Activated CD4-positive, alpha-beta T cell treated with anti-CD3 and anti-CD28 coated beads for 24 hours (primary cell): ENCODE results near the gene EIF5AL1.
"Not testable (repeated sequence)": the region's sequence is repeated elsewhere in the genome, so short reads cannot be mapped to it uniquely, and the experiment has no call there.

Source experiments
- DNase-seq, 2 donors: peaks; one replicate each; pipeline ENCODE4 v3.0.0-alpha.2; 2020; ENCODE audit warnings: low read depth in 2 of 2

Gene EIF5AL1

DNA sequence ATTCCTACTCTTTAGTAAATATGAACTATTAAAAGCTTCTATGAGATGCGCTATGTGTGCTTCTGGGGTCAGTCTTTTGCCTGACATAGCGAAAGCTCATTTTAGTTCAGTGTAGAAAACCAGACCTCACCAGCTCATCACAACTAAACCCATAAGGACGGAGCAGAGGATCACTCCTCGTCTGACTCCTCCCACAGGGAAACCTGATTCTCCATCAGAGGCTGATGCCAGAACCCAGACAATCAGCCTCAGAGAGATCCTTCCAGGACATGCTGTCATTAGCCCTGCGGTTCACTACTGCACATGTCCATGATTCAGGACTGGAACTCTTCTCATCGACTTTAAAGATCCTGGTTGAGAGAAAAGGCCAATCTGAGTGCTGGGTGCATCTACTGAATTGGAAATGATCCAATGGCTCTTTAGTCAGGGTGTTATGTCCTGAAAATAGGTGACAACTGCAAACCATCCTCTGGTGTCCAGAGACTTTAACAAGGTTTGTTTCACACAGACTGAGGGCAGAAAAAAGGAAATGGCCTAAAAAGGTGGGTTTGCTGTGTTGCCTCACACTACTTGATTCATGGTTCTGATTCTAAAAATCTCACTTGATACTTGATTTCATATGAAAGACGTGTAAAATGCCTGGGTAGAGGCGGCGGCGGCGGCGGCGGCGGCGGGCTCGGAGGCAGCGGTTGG, at the start of gene EIF5AL1:
Gene EIF5AL1, plus strand, starts transcription at position 643 of the 693 bp plus-strand sequence. CDS start 117 bp downstream, outside the sequence.
- not testable (repeated sequence) for DNase-seq

DNA sequence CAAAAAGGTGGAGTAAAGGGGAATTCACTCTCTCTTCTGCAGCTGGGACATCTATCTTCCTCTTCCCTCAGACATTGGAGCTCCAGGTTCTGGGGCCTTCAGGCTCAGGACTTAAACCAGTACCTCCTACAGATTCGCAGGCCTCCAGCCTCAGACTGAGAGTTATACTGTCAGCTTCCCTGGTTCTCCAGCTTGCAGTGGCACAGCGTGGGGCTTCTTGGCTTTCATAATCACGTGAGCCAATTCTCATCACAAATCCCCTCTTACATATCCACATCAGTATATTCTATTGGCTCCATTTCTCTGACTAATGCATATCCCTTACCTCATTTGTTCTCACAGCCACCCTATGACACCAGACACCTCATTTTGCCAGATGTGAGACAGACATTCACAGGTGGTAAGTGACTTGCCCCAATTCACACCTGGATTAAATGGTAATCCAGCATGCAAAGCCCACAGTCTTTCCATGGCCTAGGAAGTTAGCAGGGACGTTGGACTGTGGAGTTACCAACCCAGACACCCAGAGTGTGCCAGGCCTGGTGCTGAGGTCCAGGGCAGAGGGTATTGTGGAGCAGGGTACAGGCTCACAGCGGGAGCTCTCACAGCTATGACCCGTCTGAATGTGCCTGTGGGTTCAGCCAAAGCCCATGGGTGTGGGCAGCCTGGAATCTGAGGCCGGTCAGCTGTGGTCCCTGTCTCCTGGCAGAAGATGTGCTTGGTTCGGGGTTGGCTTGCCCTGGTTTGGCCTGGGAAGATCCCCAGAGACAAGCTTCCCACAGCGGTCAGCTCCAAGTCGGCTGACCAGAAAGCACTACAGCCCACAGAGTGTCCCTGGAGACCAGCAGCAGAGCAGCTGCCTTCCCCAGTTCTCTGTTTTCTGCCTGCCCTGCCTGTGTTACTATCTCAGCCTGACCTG, 48.5 kb upstream of the EIF5AL1 start:
- DNase-seq: no peak

DNA sequence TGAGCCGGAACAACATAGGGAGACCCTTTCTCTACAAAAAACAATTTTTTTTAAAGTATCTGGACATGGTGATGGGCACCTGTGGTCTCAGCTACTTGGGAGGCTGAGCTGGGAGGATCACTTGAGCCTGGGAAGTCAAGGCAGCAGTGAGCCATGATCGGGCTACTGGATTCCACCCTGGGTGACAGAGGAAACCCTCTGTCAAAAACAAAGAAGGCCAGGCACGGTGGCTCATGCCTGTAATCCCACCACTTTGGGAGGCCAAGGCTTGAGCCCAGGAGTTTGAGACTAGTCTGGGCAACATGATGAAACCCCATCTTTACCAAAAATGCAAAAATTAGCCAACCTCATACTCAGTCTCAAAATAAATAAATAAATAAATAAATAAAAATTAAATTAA, 47.0 kb upstream of the EIF5AL1 start:
- no peak for DNase-seq

DNA sequence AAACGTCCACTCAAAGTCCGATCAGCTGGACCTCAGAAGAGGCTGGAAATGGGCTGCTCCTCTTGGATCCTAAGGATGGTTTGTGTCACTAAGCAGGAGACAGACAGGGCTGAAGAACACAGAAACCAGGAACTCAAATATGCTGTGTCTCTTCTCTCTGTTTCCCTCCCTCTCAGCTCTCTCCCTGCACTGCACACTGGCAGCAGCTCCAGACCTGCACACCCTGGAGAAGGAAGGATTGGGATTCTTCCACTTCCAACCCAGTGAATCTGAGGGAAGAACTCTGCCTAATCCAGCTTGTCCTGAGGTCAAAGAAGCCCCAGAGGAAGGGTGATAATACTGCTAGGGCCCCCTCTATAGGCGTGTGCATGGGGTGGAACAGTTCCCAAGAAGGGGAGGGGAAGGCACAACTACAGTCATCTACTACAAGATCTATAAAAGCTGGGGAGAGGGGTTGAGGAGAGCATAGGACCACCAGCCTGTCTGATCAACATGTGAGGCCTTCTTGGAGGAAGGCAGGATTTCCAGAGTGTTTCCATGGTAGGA, 44.2 kb upstream of the EIF5AL1 start:
- no peak for DNase-seq

DNA sequence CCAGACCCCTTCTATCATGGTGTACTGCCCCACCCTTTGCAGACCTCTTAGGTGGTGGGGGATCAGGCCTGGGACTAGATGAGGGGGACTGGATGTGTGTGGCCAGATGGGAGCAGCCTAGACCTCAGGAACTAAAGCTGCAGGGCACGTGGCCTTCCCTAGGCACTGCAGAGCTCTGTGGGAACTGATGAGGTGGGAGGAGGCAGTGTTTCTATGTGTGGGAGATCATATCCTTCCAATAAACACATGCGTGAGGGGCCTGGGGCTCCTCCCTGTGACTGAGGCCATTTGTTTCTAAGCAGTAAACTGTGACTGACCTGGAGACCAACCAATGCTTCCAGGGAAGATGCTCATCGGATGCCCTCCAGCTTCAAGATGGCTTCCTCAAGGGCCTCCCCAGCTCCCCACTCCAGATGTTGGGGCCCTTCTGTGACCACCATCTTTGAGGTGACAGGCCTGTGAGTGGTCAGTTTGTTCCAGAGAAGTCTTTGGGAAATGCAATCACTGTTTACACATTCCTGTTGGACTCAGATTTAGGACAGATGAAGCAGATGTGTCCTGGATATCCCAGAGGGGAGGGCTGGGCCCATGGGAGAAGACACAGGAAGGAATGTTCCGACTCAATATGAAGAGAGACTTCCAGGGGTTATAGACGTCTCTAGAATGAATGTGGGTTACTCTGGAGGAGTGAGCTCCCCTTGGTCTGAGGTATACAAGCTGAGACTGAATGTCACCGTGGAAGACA, 43.3 kb upstream of the EIF5AL1 start:
- DNase-seq: no peak

DNA sequence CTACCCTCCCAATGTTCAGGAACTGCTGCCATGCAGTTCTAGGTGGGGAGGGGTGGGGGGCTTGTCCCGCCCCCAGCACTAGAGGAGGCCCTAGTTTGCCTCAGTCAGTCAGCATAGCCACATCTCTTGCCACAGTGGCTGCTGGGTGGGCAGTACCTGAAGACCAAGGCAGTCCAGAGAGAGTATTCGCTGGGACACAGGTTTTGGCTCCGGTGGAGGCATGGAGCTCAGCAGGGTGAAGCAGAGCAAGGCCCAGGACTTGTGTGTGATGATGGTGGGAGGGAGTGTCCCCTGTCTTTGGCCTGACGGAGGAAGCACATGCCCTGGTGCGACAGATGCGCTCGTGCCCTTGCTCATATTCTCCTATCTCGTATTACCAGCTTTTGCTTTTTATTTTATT, 42.2 kb upstream of the EIF5AL1 start:
- DNase-seq: no peak

DNA sequence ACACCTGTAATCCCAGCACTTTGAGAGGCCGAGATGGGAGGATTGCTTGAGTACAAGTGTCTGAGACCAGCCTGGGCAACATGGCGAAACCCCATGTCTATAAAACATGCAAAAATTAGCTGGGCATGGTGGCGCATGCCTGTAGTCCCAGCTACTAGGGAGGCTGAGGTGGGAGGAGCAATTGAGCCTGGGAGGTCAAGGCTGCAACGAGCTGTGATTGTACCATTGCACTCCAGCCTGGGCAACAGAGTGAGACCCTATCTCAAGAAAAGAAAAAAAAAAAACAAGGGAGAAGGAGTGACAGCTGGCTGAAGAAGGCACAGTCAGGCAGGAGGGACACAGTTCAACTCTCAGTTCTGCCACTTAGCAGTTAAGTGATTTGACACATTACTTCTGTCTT, 40.6 kb upstream of the EIF5AL1 start:
- no peak for DNase-seq

DNA sequence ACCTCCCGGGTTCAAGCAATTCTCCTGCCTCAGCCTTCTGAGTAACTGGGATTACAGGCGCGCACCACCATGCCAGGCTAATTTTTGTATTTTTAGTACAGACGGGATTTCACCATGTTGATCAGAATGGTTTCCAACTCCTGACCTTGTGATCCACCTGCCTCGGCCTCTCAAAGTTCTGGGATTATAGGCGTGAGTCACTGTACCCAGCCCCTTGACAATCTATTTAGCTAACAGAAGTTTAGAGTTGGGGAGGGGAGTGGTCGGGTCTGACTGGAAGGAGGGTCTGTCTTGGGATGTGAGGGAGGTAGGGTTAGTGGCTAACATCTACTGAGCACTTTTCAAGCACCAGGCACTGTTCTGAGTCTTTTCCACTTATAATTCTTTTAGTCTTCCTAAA, 39.9 kb upstream of the EIF5AL1 start:
- no peak for DNase-seq

DNA sequence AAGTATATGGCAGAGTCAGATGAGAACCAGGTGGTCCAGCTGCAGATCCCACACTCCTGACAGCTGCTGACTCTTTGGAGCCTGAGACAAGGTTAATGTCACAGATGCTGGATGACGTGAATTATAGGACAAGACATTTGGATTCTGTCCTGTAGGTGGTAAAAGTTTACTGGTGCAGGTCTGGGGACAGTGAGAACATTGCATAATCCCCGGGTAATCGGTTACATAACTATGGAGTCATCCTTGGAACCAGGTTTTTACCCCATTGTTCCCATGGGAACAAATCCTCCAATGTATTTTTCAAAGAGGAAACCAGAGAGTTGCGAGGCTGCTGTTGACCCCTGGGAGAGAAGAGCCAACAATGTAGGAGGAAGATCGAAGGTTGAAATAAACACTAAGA, 39.4 kb upstream of the EIF5AL1 start:
- DNase-seq: no peak

DNA sequence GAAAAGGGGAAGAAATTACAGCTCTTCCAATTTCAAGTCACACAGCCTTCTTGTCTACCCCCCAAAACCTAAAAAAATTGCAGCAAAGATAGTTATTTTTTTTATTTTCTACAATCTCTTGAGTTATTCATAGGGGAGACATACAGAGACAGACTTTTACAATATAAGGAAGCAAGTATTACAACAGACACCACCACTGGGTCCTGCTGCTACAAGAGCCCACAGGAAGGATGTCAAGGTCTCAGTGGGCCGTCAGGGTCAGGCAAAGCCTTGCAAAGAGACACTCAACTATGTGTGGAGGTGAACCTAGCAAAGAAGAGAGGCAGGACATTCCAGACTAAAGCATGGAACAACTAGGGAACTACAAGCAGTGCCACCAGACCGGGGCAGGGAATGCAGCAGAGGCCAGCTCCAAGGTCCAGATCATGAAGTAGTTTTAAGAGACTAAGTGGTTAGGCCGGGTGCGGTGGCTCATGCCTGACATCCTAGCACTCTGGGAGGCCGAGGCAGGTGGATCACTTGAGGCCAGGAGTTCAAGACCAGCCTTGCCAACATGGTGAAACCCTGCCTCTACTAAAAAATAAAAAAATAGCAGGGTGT, 38.7 kb upstream of the EIF5AL1 start:
- no peak for DNase-seq

DNA sequence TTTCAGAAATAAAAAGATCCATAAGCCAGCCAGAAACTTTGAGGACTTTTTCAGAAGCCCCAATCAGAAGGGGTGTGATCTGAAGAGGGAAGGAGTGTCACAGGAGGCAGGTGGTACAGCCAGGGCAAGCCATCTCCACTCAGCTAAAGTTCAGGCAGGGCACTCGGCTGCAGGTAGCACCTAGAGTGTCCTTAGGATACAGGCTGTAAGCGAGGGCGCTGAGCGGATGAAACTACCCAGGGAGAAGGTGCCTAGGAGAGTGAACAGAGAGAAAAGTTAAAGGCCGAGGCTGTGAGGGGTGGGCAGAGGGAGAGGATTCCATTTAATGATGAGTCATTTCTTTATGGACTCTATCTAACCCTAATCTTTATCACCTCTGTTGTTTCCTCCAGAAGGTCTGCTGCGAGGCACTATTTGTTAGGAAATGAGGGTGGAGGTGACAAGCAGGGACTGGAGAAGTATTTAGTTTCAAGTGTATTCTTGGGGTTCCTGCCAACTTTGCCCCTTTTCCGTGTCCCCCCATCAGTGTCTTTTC, 37.1 kb upstream of the EIF5AL1 start:
- no peak for DNase-seq

DNA sequence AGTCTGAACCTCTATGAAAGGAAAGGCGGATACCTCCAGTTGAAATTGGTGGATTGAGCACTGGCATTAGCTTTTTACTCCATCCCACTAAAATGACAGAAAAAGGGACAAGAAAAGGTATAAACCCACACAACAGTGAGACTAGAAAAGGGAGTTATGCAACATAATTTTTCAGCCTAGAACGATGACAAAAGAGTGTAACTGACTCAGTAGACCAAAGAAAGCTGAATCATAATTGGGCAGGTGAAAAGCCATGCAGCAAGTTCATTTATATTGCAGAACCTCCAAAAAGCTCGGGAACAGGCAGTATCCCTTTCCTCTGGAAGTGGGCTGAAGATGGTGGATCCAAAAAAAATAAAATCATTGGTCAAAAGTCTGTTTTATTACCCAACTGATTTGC, 36.5 kb upstream of the EIF5AL1 start:
- no peak for DNase-seq

DNA sequence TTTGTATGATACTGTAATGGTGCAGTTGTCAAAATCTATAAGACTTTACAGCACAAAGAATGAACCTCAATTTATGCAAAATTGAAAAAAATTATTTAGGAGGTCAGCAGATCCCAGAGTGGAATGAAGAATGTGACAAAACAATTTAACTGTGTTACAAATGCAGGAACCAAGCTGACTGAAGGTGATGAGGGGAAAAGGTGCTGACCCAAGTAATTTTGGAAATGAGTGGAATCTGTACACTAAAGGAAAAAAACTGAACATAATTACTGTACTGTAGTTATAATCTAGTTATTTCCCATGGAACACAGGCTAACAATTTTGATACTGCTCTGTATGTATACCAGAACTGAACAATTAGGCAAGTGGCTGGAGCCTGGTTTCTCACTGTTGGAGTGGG, 35.7 kb upstream of the EIF5AL1 start:
- no peak for DNase-seq

DNA sequence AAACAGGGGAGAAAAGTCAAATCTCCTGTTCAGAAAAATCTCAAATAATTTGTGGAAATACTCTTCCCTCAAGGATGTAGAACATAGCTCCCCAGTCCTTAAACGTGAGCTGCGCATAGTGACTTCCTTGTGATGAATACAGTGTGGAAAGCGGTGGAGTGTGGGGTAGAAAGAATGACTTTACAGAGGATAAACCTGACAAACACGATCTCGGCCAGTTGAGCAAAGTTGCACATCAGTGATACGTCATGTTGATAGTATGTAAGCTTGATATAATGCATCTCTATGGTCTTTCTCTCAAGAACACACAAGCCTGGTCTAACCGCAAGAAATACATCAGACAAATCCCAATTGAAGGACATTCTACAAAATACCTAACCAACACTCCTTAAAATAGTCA, 34.9 kb upstream of the EIF5AL1 start:
- no peak for DNase-seq

DNA sequence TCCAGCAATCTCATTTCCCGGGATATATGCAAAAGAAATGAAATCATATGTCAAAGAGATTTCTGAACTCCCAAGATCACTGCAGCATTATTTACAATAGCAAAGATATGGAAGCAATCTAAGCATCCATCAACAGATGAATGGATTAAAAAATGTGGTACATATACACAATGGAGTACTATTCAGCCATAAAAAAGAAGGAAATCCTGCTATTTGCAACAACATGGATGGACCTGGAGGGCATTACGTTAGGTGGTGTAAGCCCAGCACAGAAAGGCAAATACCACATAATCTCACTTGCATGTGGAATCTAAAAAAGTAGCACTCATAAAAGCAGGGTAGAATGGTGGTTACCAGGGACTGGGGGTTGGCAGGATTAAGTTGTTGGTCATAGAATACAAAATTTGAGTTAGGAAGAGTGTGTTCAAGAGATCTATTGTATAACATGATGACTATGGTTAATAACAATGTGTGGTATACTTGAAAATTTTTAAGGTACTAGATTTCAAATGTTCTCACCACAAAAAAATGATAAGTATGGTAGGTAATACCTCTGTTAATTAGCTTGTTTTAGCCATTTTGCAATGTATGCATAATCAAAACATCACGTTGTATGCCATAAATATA, 32.9 kb upstream of the EIF5AL1 start:
- no peak for DNase-seq

DNA sequence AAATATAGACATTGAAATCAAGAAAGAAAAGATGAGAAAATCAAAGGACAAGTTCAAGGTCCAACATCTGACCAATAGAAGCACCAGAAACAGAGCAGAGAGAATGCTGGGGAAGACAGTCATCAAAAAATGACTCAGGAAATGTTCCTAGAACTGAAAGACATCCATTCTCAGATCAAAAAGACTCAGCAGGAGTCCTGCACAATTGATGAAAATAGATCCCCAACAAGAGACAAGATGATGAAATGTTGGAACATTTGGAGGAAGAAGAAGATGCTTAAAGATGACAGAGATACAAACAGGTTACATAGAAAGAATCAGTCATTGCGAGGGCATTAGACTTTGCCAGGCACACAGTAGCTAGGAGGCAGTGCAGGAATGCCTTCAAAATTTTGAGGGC, 30.0 kb upstream of the EIF5AL1 start:
- DNase-seq: no peak

DNA sequence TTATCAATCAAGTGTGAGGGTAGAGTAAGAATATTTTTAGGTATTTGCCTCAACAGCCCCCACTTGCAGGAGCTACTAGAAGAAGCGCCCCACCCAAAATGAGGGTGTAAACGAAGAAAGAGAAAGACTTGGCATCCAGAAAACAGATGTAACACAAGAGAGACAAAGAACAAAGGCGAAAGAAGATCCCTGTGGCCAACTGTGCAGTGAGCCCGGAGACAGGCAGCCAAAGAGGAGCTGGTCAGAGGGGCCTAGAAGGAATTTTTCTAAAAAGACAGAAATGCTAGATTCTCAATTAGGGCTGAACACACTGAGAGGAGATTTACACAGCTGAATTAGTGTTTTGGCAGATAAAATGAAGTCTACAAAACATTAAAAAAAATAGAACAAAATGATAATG, 29.6 kb upstream of the EIF5AL1 start:
- DNase-seq: no peak

DNA sequence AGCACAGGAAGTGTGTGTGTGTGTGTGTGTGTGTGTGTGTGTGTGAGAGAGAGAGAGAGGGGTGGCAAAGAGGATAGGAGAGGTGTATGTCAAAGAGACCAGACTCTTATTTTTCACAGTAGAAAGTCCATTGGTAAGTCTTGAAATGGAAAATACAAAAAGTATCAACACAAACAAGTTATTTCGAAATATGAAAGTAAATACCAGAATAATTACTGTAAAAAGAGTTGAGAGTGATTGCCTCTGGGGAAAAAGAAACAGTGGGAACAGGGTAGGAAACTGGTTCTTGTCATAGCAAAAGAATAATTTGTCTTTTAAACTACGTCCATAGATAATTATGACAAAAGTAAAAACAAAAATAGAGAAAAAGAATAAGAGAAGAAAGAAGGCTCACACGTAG, 29.0 kb upstream of the EIF5AL1 start:
- no peak for DNase-seq

DNA sequence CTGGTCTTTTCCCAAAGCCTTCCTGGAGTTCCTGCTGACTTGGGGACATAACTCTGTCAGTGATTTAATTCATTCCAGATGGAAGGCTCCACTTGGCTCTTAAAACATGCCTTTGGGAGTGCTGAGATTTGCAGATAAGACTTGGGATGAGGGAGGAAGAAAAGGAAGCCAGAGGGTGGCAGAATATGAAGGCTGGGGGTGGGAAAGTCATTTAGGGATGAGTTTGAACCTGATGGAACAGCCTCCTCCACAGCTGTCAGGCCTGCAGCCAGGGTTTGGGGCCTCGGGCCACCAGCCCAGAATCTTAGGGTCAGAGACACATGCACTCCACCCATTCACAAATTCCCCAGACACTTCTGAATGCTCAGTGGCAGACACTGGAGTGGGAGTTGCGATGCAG, 28.4 kb upstream of the EIF5AL1 start:
- DNase-seq: no peak

DNA sequence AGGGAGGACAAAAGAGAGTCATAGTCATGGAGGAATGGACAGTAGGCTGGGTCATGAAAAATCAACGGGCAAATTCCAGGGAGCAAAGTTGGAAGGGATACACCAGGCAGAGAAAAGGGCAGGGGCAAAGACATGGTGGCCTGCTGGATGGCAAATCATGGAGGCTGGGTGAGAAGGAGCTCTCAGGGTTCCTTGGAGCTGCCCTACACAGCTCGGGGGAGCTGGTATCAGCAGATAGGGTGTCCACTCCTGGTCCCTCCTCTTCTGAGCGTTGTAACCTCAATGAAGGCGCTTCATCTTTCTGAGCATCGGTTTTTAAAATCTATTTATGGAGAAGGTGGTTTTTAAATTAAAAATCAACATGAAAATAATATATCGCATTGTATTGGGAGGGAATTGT, 27.9 kb upstream of the EIF5AL1 start:
- DNase-seq: no peak
